Fibroblast of lung (primary cell): ENCODE data around the gene RIT2. TPM values are rescaled to one million over a fixed set of nuclear protein-coding genes. Genes with fewer than 3 reads are reported as not detected.

Experiments
- DNase-seq, 2 donors: peaks; one replicate each; pipeline versions ENCODE4 v3.0.0 to v3.0.0-alpha.2; 2010; ENCODE audit warnings: low read depth in 2 of 2
- H2AFZ ChIP-seq: 2 replicates; pipeline ENCODE4 v1.5.1; 2012; ENCODE audit warnings: low read length, control low read depth, inconsistent platforms
- H3K27ac ChIP-seq: 2 replicates; pipeline ENCODE4 v1.5.1; 2011; ENCODE audit warnings: low read length, control low read depth; ENCODE audit not compliant: insufficient read depth
- H3K27me3 ChIP-seq: 2 replicates; pipeline ENCODE4 v1.5.1; 2011; ENCODE audit warnings: mild to moderate bottlenecking, low read length; ENCODE audit not compliant: control insufficient read depth, insufficient read depth
- H3K36me3 ChIP-seq: 2 replicates; pipeline ENCODE4 v1.5.1; 2011; ENCODE audit warnings: low read length; ENCODE audit not compliant: control insufficient read depth, insufficient read depth
- H3K4me1 ChIP-seq: 2 replicates; pipeline ENCODE4 v1.5.1; 2011; ENCODE audit warnings: low read length; ENCODE audit not compliant: control insufficient read depth, insufficient read depth; ENCODE audit errors: extremely low read depth
- H3K4me2 ChIP-seq: 2 replicates; pipeline ENCODE4 v1.5.1; 2011; ENCODE audit warnings: low read length, control low read depth; ENCODE audit not compliant: insufficient read depth; ENCODE audit errors: extremely low read depth
- H3K4me3 ChIP-seq, 4 experiments: fragments of 200-600 bp in 1 of 4; sonication (generic) in 1 of 4; replicated peaks in 1 of 4; 2 replicates each; pipeline ENCODE4 v1.5.1; 2011 to 2016; ENCODE audit warnings: low read length in 4 of 4, low read depth in 3 of 4, mild to moderate bottlenecking in 3 of 4, control low read depth in 2 of 4, inconsistent platforms in 1 of 4, mixed read lengths in 1 of 4; ENCODE audit not compliant: insufficient read depth in 1 of 4; ENCODE audit errors: control extremely low read depth in 1 of 4
- H3K79me2 ChIP-seq: 2 replicates; pipeline ENCODE4 v1.5.1; 2012; ENCODE audit warnings: mild to moderate bottlenecking, low read length, inconsistent platforms; ENCODE audit not compliant: control insufficient read depth, insufficient read depth
- H3K9ac ChIP-seq: 2 replicates; pipeline ENCODE4 v1.5.1; 2011; ENCODE audit warnings: mild to moderate bottlenecking, low read length, control low read depth; ENCODE audit not compliant: insufficient read depth
- H3K9me3 ChIP-seq: 2 replicates; pipeline ENCODE4 v1.5.1; 2012; ENCODE audit warnings: low read depth, low read length; ENCODE audit not compliant: control insufficient read depth, insufficient read depth
- H4K20me1 ChIP-seq: 2 replicates; pipeline ENCODE4 v1.5.1; 2011; ENCODE audit warnings: low read length; ENCODE audit not compliant: control insufficient read depth, insufficient read depth; ENCODE audit errors: extremely low read depth
- CTCF ChIP-seq, 2 donors: IDR thresholded peaks in 1 of 2; conservative IDR thresholded peaks in 1 of 2; 1 replicate in 1 of 2; 2 replicates in 1 of 2; pipeline ENCODE4 v1.5.1; 2011 to 2012; ENCODE audit warnings: low read length in 2 of 2, control low read depth in 1 of 2, inconsistent platforms in 1 of 2, low read depth in 1 of 2, mild to moderate bottlenecking in 1 of 2
- EZH2 ChIP-seq: IDR thresholded peaks from 2 replicates; pipeline ENCODE4 v1.5.1; 2012; ENCODE audit warnings: low read length, control low read depth, mild to moderate bottlenecking; ENCODE audit errors: missing control alignments
- polyA plus RNA-seq, 2 donors: library from polyadenylated mRNA; depleted of rRNA in 1 of 2; stranded (reverse) in 1 of 2; unstranded in 1 of 2; fragments of >200 nt; gene quantifications; 2 replicates each; pipeline ENCODE4 v1.2.1, GENCODE V29; 2011 to 2012; ENCODE audit warnings: missing spikeins in 1 of 2
- total RNA-seq: library from RNA; depleted of rRNA; stranded (reverse); fragments of >200 nt; gene quantifications from 2 replicates; pipeline ENCODE4 v1.2.1, GENCODE V29; 2014

Gene RIT2
- total and polyA plus RNA-seq, 2 donors (not counting 1 experiment from before 2014, with no cell fraction given), result not detected

DNA sequence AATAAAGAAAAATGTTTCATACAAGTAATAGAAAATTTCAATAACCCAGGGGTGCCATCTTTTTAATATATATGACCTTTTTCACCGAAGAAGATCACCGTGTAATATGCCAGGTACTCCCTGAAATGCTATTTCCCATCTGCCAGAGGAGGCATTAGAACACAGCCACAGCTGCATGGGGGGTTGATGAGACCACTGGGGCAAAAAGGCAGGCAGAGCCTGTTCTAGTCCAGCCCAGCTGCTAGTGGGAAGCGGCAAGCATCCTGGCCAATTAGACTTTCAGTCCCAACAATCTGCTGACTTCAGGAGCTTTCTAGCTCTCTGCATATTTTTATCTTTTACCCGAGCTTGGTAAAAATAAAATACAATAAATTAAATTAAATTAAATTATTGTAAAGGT is 362.6 kb downstream of the RIT2 start:
- Histone ChIP-seq H3K27me3 (no peaks in the 10 kb centered on the region), H4K20me1 (no peaks in the 10 kb centered on the region), H3K4me3 (no peak overlapping the region), H3K79me2 (no peaks in the 10 kb centered on the region), H2AFZ (no peak overlapping the region), H3K9me3 (no peaks in the 10 kb centered on the region), H3K36me3 (no peaks in the 10 kb centered on the region), H3K9ac (no peak overlapping the region), H3K27ac (no peak overlapping the region), H3K4me1 (no peaks in the 10 kb centered on the region), H3K4me2 (no peak overlapping the region)
- DNase-seq, result no peak
- no peak for TF ChIP-seq CTCF (conservative IDR thresholded peaks at IDR 0.05 in 1 of 2, IDR thresholded peaks at IDR 0.05 in 1 of 2; ENCODE audit: low read depth in 1 of 2, low read length in 2 of 2)
- no peak for TF ChIP-seq EZH2

- H3K9me3 ChIP-seq, result no peaks in the 10 kb centered on the region
- H3K36me3 ChIP-seq, result no peaks in the 10 kb centered on the region
- no peak overlapping the region for H2AFZ ChIP-seq
- H3K4me3 ChIP-seq, result no peak overlapping the region
- TF ChIP-seq EZH2 (no peak), CTCF (conservative IDR thresholded peaks at IDR 0.05 in 1 of 2, IDR thresholded peaks at IDR 0.05 in 1 of 2; ENCODE audit: low read depth in 1 of 2, low read length in 2 of 2) (no peak)
- no peaks in the 10 kb centered on the region for H3K27me3 ChIP-seq
- H3K4me2 ChIP-seq, result no peak overlapping the region
- H3K4me1 ChIP-seq, result no peaks in the 10 kb centered on the region
- no peaks in the 10 kb centered on the region for H4K20me1 ChIP-seq
- H3K9ac ChIP-seq, result no peak overlapping the region
- no peak overlapping the region for H3K27ac ChIP-seq
- DNase-seq, result no peak
- no peaks in the 10 kb centered on the region for H3K79me2 ChIP-seq
Observed at GRCh38 chr18:42746794-42747193, 368.7 kb downstream of the RIT2 start.

DNA sequence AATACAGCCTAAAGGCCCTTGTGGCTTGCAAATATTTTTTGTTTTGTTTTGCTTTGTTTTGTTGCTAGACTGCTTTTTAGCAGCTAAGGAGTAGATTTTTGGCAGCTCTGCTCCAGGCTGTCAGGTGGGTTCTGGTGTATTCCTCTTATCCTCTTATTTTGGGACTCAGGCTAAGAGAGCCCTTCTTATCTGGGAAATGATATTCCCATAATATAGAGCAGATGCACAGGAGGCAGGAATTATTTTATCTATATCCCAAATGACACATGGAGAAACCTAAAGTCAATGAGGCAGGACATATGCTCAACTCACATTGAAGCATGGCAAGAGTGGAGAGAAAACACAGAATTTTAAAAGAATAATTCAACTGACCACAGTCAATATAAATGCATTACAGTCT is 369.6 kb downstream of the RIT2 start:
- Histone ChIP-seq H4K20me1 (no peaks in the 10 kb centered on the region), H3K4me2 (no peak overlapping the region), H3K27ac (no peak overlapping the region), H3K36me3 (no peaks in the 10 kb centered on the region), H3K9ac (no peak overlapping the region), H3K4me3 (no peak overlapping the region), H3K27me3 (no peaks in the 10 kb centered on the region), H3K9me3 (no peaks in the 10 kb centered on the region), H2AFZ (no peak overlapping the region), H3K4me1 (no peaks in the 10 kb centered on the region), H3K79me2 (no peaks in the 10 kb centered on the region)
- TF ChIP-seq CTCF (conservative IDR thresholded peaks at IDR 0.05 in 1 of 2, IDR thresholded peaks at IDR 0.05 in 1 of 2; ENCODE audit: low read depth in 1 of 2, low read length in 2 of 2) (no peak), EZH2 (no peak)
- DNase-seq, result no peak
